Stimulated activated CD8-positive, alpha-beta memory T cell treated with anti-CD3 and anti-CD28 coated beads, Interleukin-4, amount 100 ng/mL, for 1 hour (primary cell): ENCODE data around the gene RPL7L1.
"Not testable (repeated sequence)": the region's sequence is repeated elsewhere in the genome, so short reads cannot be mapped to it uniquely, and the experiment has no call there.

Source experiments
- DNase-seq, 2 donors: peaks; one replicate each; pipeline ENCODE4 v3.0.0-alpha.2; 2020; ENCODE audit warnings: low read depth in 2 of 2, low spot score in 1 of 2

Gene RPL7L1

GRCh38 chr6:42879372-42880239 lies at the start of gene RPL7L1:
RPL7L1 (plus strand) TSS chr6:42879616; CDS start chr6:42879911, 295 bp downstream.
- DNase-seq = peak; percentile 55 to 69

GRCh38 chr6:42831237-42831636 lies 48.2 kb upstream of the RPL7L1 start:
- no peak for DNase-seq

GRCh38 chr6:42834056-42834455 lies 45.4 kb upstream of the RPL7L1 start:
- no peak for DNase-seq

GRCh38 chr6:42841844-42842584 lies 37.4 kb upstream of the RPL7L1 start:
- no peak for DNase-seq

GRCh38 chr6:42845327-42845694 lies 34.1 kb upstream of the RPL7L1 start:
- DNase-seq = no peak

- DNase-seq = no peak
Measured at GRCh38 chr6:42846505-42846904, 32.9 kb upstream of the RPL7L1 start.

GRCh38 chr6:42848700-42849099 lies 30.7 kb upstream of the RPL7L1 start:
- DNase-seq = no peak

- DNase-seq = no peak
Measured at GRCh38 chr6:42851599-42851998, 27.8 kb upstream of the RPL7L1 start.

- no peak for DNase-seq
Measured at GRCh38 chr6:42860036-42860435, 19.4 kb upstream of the RPL7L1 start.

GRCh38 chr6:42860481-42860880 lies 18.9 kb upstream of the RPL7L1 start:
- DNase-seq = no peak

- no peak for DNase-seq
Measured at GRCh38 chr6:42864602-42865001, 14.8 kb upstream of the RPL7L1 start.

GRCh38 chr6:42870145-42870936 lies 9.1 kb upstream of the RPL7L1 start:
- no peak for DNase-seq

GRCh38 chr6:42871711-42872110 lies 7.7 kb upstream of the RPL7L1 start:
- DNase-seq = no peak

- no peak for DNase-seq
Measured at GRCh38 chr6:42873313-42873712, 6.1 kb upstream of the RPL7L1 start.

- no peak for DNase-seq
Measured at GRCh38 chr6:42877695-42878094, 1.7 kb upstream of the RPL7L1 start.

GRCh38 chr6:42880240-42880817 lies 913 bp downstream of the RPL7L1 start:
- DNase-seq = not testable (repeated sequence)

GRCh38 chr6:42880871-42881270 lies 1.5 kb downstream of the RPL7L1 start:
- DNase-seq = not testable (repeated sequence)

- no peak for DNase-seq
Measured at GRCh38 chr6:42885702-42886101, 6.3 kb downstream of the RPL7L1 start.

GRCh38 chr6:42888201-42888600 lies 8.8 kb downstream of the RPL7L1 start:
- DNase-seq = not testable (repeated sequence)

- DNase-seq = no peak
Measured at GRCh38 chr6:42889815-42890214, 10.4 kb downstream of the RPL7L1 start.
